ENCODE data around the gene KARS1. TPM values are rescaled to one million over a fixed set of nuclear protein-coding genes. Genes with fewer than 3 reads are reported as not detected.

The KARS1 gene
- total and polyA plus RNA-seq, 2 donors (not counting 1 experiment from before 2014, with no cell fraction given), result 126 to 148 TPM

GRCh38 chr16:75626806-75627205 is 20.7 kb downstream of the KARS1 start:
- Histone ChIP-seq H3K9ac (ENCODE audit: insufficient read depth, low read length) (no peak overlapping the region), H3K36me3 (ENCODE audit: control insufficient read depth, insufficient read depth, low read length) (peaks cover 13% of the 10 kb centered on the region)

GRCh38 chr16:75624921-75625334 is 22.5 kb downstream of the KARS1 start:
- TF ChIP-seq EZH2 (IDR thresholded peaks at IDR 0.05; ENCODE audit: low read length, missing control alignments), result no peak
- no peak for TF ChIP-seq CTCF (conservative IDR thresholded peaks at IDR 0.05 in 1 of 2, IDR thresholded peaks at IDR 0.05 in 1 of 2; ENCODE audit: low read depth in 1 of 2, low read length in 2 of 2)
- peak; percentile 23 to 68 for DNase-seq (ENCODE audit: low read depth in 2 of 2)
- Histone ChIP-seq H4K20me1 (ENCODE audit: control insufficient read depth, extremely low read depth, insufficient read depth, low read length) (no peaks in the 10 kb centered on the region), H3K4me3 (replicated peaks in 1 of 4; ENCODE audit: control extremely low read depth in 1 of 4, insufficient read depth in 1 of 4, low read depth in 3 of 4, low read length in 4 of 4) (no peak overlapping the region), H3K79me2 (ENCODE audit: control insufficient read depth, insufficient read depth, low read length) (peaks cover 5% of the 10 kb centered on the region), H3K9ac (ENCODE audit: insufficient read depth, low read length) (no peak overlapping the region), H2AFZ (ENCODE audit: low read length) (no peak overlapping the region), H3K27me3 (ENCODE audit: control insufficient read depth, insufficient read depth, low read length) (no peaks in the 10 kb centered on the region), H3K4me1 (ENCODE audit: control insufficient read depth, extremely low read depth, insufficient read depth, low read length) (peaks cover 4% of the 10 kb centered on the region), H3K36me3 (ENCODE audit: control insufficient read depth, insufficient read depth, low read length) (peaks cover 15% of the 10 kb centered on the region), H3K27ac (ENCODE audit: insufficient read depth, low read length) (no peak overlapping the region), H3K9me3 (ENCODE audit: control insufficient read depth, insufficient read depth, low read depth, low read length) (no peaks in the 10 kb centered on the region), H3K4me2 (ENCODE audit: extremely low read depth, insufficient read depth, low read length) (no peak overlapping the region)

More at GRCh38 chr16:75626806-75627205, 20.7 kb downstream of the KARS1 start:
- peaks cover 5% of the 10 kb centered on the region for H3K79me2 ChIP-seq (ENCODE audit: control insufficient read depth, insufficient read depth, low read length)
- H4K20me1 ChIP-seq (ENCODE audit: control insufficient read depth, extremely low read depth, insufficient read depth, low read length), result no peaks in the 10 kb centered on the region
- H3K4me3 ChIP-seq (replicated peaks in 1 of 4; ENCODE audit: control extremely low read depth in 1 of 4, insufficient read depth in 1 of 4, low read depth in 3 of 4, low read length in 4 of 4), result no peak overlapping the region
- no peak overlapping the region for H2AFZ ChIP-seq (ENCODE audit: low read length)
- H3K4me2 ChIP-seq (ENCODE audit: extremely low read depth, insufficient read depth, low read length), result no peak overlapping the region
- H3K27me3 ChIP-seq (ENCODE audit: control insufficient read depth, insufficient read depth, low read length), result no peaks in the 10 kb centered on the region
- no peak overlapping the region for H3K27ac ChIP-seq (ENCODE audit: insufficient read depth, low read length)
- no peaks in the 10 kb centered on the region for H3K9me3 ChIP-seq (ENCODE audit: control insufficient read depth, insufficient read depth, low read depth, low read length)
- no peak for DNase-seq (ENCODE audit: low read depth in 2 of 2)
- TF ChIP-seq CTCF (conservative IDR thresholded peaks at IDR 0.05 in 1 of 2, IDR thresholded peaks at IDR 0.05 in 1 of 2; ENCODE audit: low read depth in 1 of 2, low read length in 2 of 2) (no peak), EZH2 (IDR thresholded peaks at IDR 0.05; ENCODE audit: low read length, missing control alignments) (no peak)
- peaks cover 4% of the 10 kb centered on the region for H3K4me1 ChIP-seq (ENCODE audit: control insufficient read depth, extremely low read depth, insufficient read depth, low read length)

GRCh38 chr16:75622761-75623605 is 24.5 kb downstream of the KARS1 start, which contains the start of gene ADAT1:
Gene ADAT1, minus strand, starts transcription at chr16:75623281. Its CDS starts 2,482 bp downstream, at chr16:75620799.
- Histone ChIP-seq H3K4me2 (ENCODE audit: extremely low read depth, insufficient read depth, low read length) (peak within 1 kb of the TSS; percentile 81), H3K4me1 (ENCODE audit: control insufficient read depth, extremely low read depth, insufficient read depth, low read length) (peaks cover 4% of the 10 kb centered on the region), H3K9ac (ENCODE audit: insufficient read depth, low read length) (peak within 1 kb of the TSS; percentile 66), H3K36me3 (ENCODE audit: control insufficient read depth, insufficient read depth, low read length) (peaks cover 8% of the 10 kb centered on the region), H3K27me3 (ENCODE audit: control insufficient read depth, insufficient read depth, low read length) (no peaks in the 10 kb centered on the region), H3K4me3 (replicated peaks in 1 of 4; ENCODE audit: control extremely low read depth in 1 of 4, insufficient read depth in 1 of 4, low read depth in 3 of 4, low read length in 4 of 4) (peak within 1 kb of the TSS; percentile 67 to 81 (median 77)), H2AFZ (ENCODE audit: low read length) (peak within 1 kb of the TSS; percentile 60), H3K79me2 (ENCODE audit: control insufficient read depth, insufficient read depth, low read length) (peaks cover 5% of the 10 kb centered on the region), H4K20me1 (ENCODE audit: control insufficient read depth, extremely low read depth, insufficient read depth, low read length) (no peaks in the 10 kb centered on the region), H3K9me3 (ENCODE audit: control insufficient read depth, insufficient read depth, low read depth, low read length) (no peaks in the 10 kb centered on the region), H3K27ac (ENCODE audit: insufficient read depth, low read length) (peak within 1 kb of the TSS; percentile 84)
- DNase-seq (ENCODE audit: low read depth in 2 of 2), result peak; percentile 98 to 99
- TF ChIP-seq EZH2 (IDR thresholded peaks at IDR 0.05; ENCODE audit: low read length, missing control alignments) (no peak), CTCF (conservative IDR thresholded peaks at IDR 0.05 in 1 of 2, IDR thresholded peaks at IDR 0.05 in 1 of 2; ENCODE audit: low read depth in 1 of 2, low read length in 2 of 2) (no peak)
